GM12892 (cell line): ENCODE data around the gene TMEM91.

ENCODE experiments used
- POLR2A ChIP-seq: IDR thresholded peaks from 2 replicates; pipeline ENCODE4 v1.6.1; 2011; ENCODE audit warnings: low read depth, low read length, control low read depth
- POLR2AphosphoS5 ChIP-seq: IDR thresholded peaks from 2 replicates; pipeline ENCODE4 v1.6.1; 2011; ENCODE audit warnings: low read depth, low read length, control low read depth

DNA sequence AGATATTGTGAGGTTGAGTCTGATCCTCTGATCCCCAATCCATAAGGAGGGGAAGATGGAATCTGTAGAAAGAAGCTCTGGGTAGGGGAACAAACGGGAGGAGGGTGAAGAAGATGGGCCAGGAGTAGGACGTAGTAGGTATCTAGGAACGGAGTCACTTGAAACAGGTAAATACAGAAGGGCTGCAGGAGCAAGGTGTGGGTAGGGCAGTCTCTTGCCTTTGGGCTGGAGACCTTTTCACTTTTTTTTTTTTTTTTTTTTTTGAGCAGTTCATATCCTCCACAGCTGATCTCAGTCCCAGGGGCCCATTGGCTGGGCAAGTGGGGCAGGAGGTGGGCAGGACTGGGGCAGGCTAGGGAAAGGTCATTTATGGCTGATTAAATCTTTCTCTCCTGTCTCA lies 22.8 kb downstream of the TMEM91 start:
- no peak for TF ChIP-seq POLR2AphosphoS5
- TF ChIP-seq POLR2A, result no peak
